GM19043 (cell line): Measurements from ENCODE around the gene GPR153.
"Not testable (repeated sequence)": the region's sequence is repeated elsewhere in the genome, so short reads cannot be mapped to it uniquely, and the experiment has no call there.

Experiments
- ATAC-seq: cut with Tn5 transposase; IDR thresholded peaks from one replicate; pipeline ENCODE4 v1.9.1; 2021; ENCODE audit warnings: low read depth; ENCODE audit not compliant: unreplicated experiment

The GPR153 gene

GRCh38 chr1:6260961-6261614 is at the start of gene GPR153:
GPR153 (minus strand) TSS chr1:6261098; CDS start chr1:6254905, 6,193 bp downstream.
- no peak for ATAC-seq

GRCh38 chr1:6310116-6310848 is 49.4 kb upstream of the GPR153 start:
- ATAC-seq = no peak

- no peak for ATAC-seq
Measured at GRCh38 chr1:6309564-6309963, 48.7 kb upstream of the GPR153 start.

- no peak for ATAC-seq
Measured at GRCh38 chr1:6308449-6308848, 47.6 kb upstream of the GPR153 start.

GRCh38 chr1:6307682-6308081 is 46.8 kb upstream of the GPR153 start:
- not testable (repeated sequence) for ATAC-seq

GRCh38 chr1:6307099-6307498 is 46.2 kb upstream of the GPR153 start:
- no peak for ATAC-seq

GRCh38 chr1:6303397-6304012 is 42.6 kb upstream of the GPR153 start:
- no peak for ATAC-seq

GRCh38 chr1:6302568-6302967 is 41.7 kb upstream of the GPR153 start:
- ATAC-seq = no peak

GRCh38 chr1:6301526-6301925 is 40.6 kb upstream of the GPR153 start:
- no peak for ATAC-seq

GRCh38 chr1:6300342-6301048 is 39.6 kb upstream of the GPR153 start:
- no peak for ATAC-seq

GRCh38 chr1:6299557-6300165 is 38.8 kb upstream of the GPR153 start:
- no peak for ATAC-seq

GRCh38 chr1:6298940-6299465 is 38.1 kb upstream of the GPR153 start:
- ATAC-seq = no peak

- no peak for ATAC-seq
Measured at GRCh38 chr1:6298530-6298929, 37.6 kb upstream of the GPR153 start.

GRCh38 chr1:6295910-6296309 is 35.0 kb upstream of the GPR153 start:
- ATAC-seq = no peak

GRCh38 chr1:6294890-6295556 is 34.1 kb upstream of the GPR153 start:
- no peak for ATAC-seq

GRCh38 chr1:6294080-6294889 is 33.4 kb upstream of the GPR153 start:
- no peak for ATAC-seq

GRCh38 chr1:6292102-6292501 is 31.2 kb upstream of the GPR153 start:
- no peak for ATAC-seq

GRCh38 chr1:6288665-6289064 is 27.8 kb upstream of the GPR153 start:
- no peak for ATAC-seq

GRCh38 chr1:6288026-6288425 is 27.1 kb upstream of the GPR153 start:
- no peak for ATAC-seq
